WTC11 (cell line): Measurements from ENCODE around the gene MFAP3L.

Source experiments
- ATF3 ChIP-seq: sonication (generic); formaldehyde crosslinking; conservative IDR thresholded peaks from 2 replicates; pipeline ENCODE4 v1.8.1; 2022; ENCODE audit warnings: mild to moderate bottlenecking, missing genetic modification reagents
- CTCF ChIP-seq: fragments of 200-600 bp; IDR thresholded peaks from 2 replicates; pipeline ENCODE4 v1.8.0; 2022; ENCODE audit warnings: antibody characterized with exemption
- TF ChIP-seq, protein P1 (sequence below): fragments of 250-450 bp; sonication (Bioruptor Pico); IDR thresholded peaks from 2 replicates; pipeline ENCODE4 v1.9.0; 2021; ENCODE audit warnings: mild to moderate bottlenecking, borderline replicate concordance
- TF ChIP-seq, protein P2 (sequence below): sonication (generic); formaldehyde crosslinking; conservative IDR thresholded peaks from 2 replicates; pipeline ENCODE4 v1.8.1; 2023; ENCODE audit warnings: mild to moderate bottlenecking, low read depth, missing genetic modification reagents, moderate library complexity

DNA sequence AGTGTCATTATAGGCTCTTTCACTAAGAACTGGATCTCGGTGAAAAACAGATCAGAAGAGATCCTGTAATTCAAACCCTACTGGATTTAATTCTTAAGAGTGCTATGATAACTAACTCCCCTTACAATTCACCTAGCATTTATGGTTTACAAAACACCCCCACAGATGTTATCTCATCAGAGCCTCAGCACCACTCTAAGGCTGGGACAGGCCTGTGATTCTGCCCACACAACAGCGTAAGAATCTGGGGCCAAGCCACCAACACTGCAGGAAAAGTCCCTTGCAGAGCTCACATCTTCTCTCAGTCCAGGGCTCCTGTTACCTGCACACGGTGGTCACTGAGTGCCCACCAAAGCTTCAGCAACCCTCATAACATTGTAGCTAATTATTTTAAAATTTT is 8.9 kb downstream of the MFAP3L start:
- TF ChIP-seq CTCF (no peak), ATF3 (CRISPR knock-in tag) (no peak)
- TF ChIP-seq, protein P1, sequence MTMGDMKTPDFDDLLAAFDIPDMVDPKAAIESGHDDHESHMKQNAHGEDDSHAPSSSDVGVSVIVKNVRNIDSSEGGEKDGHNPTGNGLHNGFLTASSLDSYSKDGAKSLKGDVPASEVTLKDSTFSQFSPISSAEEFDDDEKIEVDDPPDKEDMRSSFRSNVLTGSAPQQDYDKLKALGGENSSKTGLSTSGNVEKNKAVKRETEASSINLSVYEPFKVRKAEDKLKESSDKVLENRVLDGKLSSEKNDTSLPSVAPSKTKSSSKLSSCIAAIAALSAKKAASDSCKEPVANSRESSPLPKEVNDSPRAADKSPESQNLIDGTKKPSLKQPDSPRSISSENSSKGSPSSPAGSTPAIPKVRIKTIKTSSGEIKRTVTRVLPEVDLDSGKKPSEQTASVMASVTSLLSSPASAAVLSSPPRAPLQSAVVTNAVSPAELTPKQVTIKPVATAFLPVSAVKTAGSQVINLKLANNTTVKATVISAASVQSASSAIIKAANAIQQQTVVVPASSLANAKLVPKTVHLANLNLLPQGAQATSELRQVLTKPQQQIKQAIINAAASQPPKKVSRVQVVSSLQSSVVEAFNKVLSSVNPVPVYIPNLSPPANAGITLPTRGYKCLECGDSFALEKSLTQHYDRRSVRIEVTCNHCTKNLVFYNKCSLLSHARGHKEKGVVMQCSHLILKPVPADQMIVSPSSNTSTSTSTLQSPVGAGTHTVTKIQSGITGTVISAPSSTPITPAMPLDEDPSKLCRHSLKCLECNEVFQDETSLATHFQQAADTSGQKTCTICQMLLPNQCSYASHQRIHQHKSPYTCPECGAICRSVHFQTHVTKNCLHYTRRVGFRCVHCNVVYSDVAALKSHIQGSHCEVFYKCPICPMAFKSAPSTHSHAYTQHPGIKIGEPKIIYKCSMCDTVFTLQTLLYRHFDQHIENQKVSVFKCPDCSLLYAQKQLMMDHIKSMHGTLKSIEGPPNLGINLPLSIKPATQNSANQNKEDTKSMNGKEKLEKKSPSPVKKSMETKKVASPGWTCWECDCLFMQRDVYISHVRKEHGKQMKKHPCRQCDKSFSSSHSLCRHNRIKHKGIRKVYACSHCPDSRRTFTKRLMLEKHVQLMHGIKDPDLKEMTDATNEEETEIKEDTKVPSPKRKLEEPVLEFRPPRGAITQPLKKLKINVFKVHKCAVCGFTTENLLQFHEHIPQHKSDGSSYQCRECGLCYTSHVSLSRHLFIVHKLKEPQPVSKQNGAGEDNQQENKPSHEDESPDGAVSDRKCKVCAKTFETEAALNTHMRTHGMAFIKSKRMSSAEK = no peak
- TF ChIP-seq, protein P2, sequence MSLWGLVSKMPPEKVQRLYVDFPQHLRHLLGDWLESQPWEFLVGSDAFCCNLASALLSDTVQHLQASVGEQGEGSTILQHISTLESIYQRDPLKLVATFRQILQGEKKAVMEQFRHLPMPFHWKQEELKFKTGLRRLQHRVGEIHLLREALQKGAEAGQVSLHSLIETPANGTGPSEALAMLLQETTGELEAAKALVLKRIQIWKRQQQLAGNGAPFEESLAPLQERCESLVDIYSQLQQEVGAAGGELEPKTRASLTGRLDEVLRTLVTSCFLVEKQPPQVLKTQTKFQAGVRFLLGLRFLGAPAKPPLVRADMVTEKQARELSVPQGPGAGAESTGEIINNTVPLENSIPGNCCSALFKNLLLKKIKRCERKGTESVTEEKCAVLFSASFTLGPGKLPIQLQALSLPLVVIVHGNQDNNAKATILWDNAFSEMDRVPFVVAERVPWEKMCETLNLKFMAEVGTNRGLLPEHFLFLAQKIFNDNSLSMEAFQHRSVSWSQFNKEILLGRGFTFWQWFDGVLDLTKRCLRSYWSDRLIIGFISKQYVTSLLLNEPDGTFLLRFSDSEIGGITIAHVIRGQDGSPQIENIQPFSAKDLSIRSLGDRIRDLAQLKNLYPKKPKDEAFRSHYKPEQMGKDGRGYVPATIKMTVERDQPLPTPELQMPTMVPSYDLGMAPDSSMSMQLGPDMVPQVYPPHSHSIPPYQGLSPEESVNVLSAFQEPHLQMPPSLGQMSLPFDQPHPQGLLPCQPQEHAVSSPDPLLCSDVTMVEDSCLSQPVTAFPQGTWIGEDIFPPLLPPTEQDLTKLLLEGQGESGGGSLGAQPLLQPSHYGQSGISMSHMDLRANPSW (CRISPR knock-in tag) = no peak
